HEK293 (cell line): ENCODE results near the gene GNAT1.

ENCODE experiments used
- CTCF ChIA-PET: fragments of 350-600 bp; formaldehyde crosslinking; extraction: SDS; loops from one replicate; lab custom pipeline; 2021; ENCODE audit warnings: antibody characterized with exemption; lab: Yijun Ruan, JAX
- POLR2A ChIA-PET: fragments of 300-600 bp; formaldehyde crosslinking; extraction: SDS; loops from one replicate; lab custom pipeline; 2020; ENCODE audit warnings: antibody characterized with exemption, inconsistent platforms; lab: Yijun Ruan, JAX
- H3K27ac ChIP-seq: fragments of 200-500 bp; sonication (Bioruptor generic); 2 replicates; pipeline ENCODE4 v1.5.1; 2014; ENCODE audit warnings: low read depth, low read length, control low read depth, inconsistent platforms; ENCODE audit errors: extremely low read depth
- H3K36me3 ChIP-seq, 2 experiments: fragments of 200-500 bp in 1 of 2; sonication (Bioruptor generic) in 1 of 2; 1 replicate in 1 of 2; 2 replicates in 1 of 2; pipeline ENCODE4 v1.5.1; 2014 to 2017; ENCODE audit warnings: inconsistent platforms in 2 of 2, low read length in 2 of 2; ENCODE audit not compliant: control insufficient read depth in 2 of 2, insufficient read depth in 1 of 2
- H3K4me1 ChIP-seq: fragments of 200-500 bp; sonication (Bioruptor generic); 2 replicates; pipeline ENCODE4 v1.5.1; 2014; ENCODE audit warnings: mild to moderate bottlenecking, low read length, inconsistent platforms; ENCODE audit not compliant: control insufficient read depth, insufficient read depth
- H3K4me3 ChIP-seq: 2 replicates; pipeline ENCODE4 v1.5.1; 2011; ENCODE audit warnings: low read depth, mild to moderate bottlenecking, control low read depth, low read length, moderate library complexity
- H3K9me3 ChIP-seq: fragments of 200-500 bp; sonication (Bioruptor generic); 2 replicates; pipeline ENCODE4 v1.5.1; 2014; ENCODE audit warnings: low read depth, low read length, inconsistent platforms; ENCODE audit not compliant: control insufficient read depth, insufficient read depth
- KLF1 ChIP-seq: fragments of 450-650 bp; formaldehyde crosslinking; IDR thresholded peaks from 2 replicates; pipeline ENCODE4 v1.5.1; 2016; ENCODE audit warnings: missing biosample characterization, missing genetic modification characterization
- ZNF112 ChIP-seq: fragments of 450-650 bp; formaldehyde crosslinking; IDR thresholded peaks from 2 replicates; pipeline ENCODE4 v1.5.0; 2017; ENCODE audit warnings: missing biosample characterization, missing genetic modification characterization
- ZNF18 ChIP-seq: fragments of 450-650 bp; formaldehyde crosslinking; IDR thresholded peaks from 2 replicates; pipeline ENCODE4 v1.5.1; 2016; ENCODE audit warnings: missing biosample characterization, missing genetic modification characterization
- ZNF404 ChIP-seq: fragments of 450-650 bp; formaldehyde crosslinking; IDR thresholded peaks from 2 replicates; pipeline ENCODE4 v1.5.1; 2017; ENCODE audit warnings: missing biosample characterization, missing genetic modification characterization
- ZNF623 ChIP-seq: fragments of 450-650 bp; formaldehyde crosslinking; IDR thresholded peaks from 2 replicates; pipeline ENCODE4 v1.5.1; 2016; ENCODE audit warnings: missing biosample characterization, missing genetic modification characterization
- TF ChIP-seq, protein P1 (sequence below): fragments of 450-650 bp; formaldehyde crosslinking; IDR thresholded peaks from 2 replicates; pipeline ENCODE4 v1.5.0; 2017; ENCODE audit warnings: missing biosample characterization, missing genetic modification characterization, borderline replicate concordance
- TF ChIP-seq, protein P2 (sequence below): fragments of 450-650 bp; formaldehyde crosslinking; IDR thresholded peaks from 2 replicates; pipeline ENCODE4 v1.5.1; 2016; ENCODE audit warnings: missing biosample characterization, missing genetic modification characterization
- TF ChIP-seq, protein P3 (sequence below): IDR thresholded peaks from 2 replicates; pipeline ENCODE4 v1.6.1; 2011; ENCODE audit warnings: mild to moderate bottlenecking, low read depth, low read length, borderline replicate concordance
- TF ChIP-seq, protein P4 (sequence below): fragments of 450-650 bp; formaldehyde crosslinking; conservative IDR thresholded peaks from 2 replicates; pipeline ENCODE4 v1.5.1; 2016; ENCODE audit warnings: low read depth, missing biosample characterization, missing genetic modification characterization

The GNAT1 gene

GRCh38 chr3:50160561-50160983 is 30.8 kb upstream of the GNAT1 start (continued):
- TF ChIP-seq, protein P1, sequence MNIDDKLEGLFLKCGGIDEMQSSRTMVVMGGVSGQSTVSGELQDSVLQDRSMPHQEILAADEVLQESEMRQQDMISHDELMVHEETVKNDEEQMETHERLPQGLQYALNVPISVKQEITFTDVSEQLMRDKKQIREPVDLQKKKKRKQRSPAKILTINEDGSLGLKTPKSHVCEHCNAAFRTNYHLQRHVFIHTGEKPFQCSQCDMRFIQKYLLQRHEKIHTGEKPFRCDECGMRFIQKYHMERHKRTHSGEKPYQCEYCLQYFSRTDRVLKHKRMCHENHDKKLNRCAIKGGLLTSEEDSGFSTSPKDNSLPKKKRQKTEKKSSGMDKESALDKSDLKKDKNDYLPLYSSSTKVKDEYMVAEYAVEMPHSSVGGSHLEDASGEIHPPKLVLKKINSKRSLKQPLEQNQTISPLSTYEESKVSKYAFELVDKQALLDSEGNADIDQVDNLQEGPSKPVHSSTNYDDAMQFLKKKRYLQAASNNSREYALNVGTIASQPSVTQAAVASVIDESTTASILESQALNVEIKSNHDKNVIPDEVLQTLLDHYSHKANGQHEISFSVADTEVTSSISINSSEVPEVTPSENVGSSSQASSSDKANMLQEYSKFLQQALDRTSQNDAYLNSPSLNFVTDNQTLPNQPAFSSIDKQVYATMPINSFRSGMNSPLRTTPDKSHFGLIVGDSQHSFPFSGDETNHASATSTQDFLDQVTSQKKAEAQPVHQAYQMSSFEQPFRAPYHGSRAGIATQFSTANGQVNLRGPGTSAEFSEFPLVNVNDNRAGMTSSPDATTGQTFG, result no peak
- TF ChIP-seq, protein P2, sequence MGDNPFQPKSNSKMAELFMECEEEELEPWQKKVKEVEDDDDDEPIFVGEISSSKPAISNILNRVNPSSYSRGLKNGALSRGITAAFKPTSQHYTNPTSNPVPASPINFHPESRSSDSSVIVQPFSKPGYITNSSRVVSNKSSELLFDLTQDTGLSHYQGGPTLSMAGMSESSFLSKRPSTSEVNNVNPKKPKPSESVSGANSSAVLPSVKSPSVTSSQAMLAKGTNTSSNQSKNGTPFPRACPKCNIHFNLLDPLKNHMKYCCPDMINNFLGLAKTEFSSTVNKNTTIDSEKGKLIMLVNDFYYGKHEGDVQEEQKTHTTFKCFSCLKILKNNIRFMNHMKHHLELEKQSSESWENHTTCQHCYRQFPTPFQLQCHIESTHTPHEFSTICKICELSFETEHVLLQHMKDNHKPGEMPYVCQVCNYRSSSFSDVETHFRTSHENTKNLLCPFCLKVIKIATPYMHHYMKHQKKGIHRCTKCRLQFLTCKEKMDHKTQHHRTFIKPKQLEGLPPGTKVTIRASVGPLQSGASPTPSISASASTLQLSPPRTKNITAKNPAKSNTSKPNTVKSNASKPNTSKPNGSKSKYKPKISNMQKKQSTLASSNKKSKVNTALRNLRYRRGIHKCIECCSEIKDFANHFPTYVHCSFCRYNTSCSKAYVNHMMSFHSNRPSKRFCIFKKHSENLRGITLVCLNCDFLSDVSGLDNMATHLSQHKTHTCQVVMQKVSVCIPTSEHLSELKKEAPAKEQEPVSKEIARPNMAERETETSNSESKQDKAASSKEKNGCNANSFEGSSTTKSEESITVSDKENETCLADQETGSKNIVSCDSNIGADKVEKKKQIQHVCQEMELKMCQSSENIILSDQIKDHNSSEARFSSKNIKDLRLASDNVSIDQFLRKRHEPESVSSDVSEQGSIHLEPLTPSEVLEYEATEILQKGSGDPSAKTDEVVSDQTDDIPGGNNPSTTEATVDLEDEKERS, result no peak
- TF ChIP-seq, protein P3, sequence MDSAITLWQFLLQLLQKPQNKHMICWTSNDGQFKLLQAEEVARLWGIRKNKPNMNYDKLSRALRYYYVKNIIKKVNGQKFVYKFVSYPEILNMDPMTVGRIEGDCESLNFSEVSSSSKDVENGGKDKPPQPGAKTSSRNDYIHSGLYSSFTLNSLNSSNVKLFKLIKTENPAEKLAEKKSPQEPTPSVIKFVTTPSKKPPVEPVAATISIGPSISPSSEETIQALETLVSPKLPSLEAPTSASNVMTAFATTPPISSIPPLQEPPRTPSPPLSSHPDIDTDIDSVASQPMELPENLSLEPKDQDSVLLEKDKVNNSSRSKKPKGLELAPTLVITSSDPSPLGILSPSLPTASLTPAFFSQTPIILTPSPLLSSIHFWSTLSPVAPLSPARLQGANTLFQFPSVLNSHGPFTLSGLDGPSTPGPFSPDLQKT, result no peak
- TF ChIP-seq ZNF112 (tag by site-specific recombination), result no peak
- TF ChIP-seq, all 188 proteins: peak for 0

DNA sequence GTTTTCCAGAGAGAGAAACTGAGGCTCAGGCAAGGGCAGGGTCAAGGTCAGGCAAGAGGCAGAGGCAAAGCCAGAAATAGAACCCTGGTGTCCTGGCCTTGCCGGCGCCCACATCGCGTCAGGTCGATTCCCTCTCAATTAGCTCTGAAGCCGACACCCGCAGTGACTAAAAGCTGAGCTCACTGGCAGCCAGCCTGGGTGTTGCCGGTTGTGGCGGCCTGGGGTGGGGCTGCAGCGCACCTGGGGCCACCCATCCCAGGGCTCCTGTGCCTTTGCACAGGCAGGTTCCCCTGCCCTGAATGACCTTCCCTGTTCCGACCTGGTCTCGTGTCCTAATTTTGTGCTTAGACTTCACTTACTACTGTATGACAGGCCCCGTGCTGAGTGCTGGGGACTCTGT is 30.1 kb upstream of the GNAT1 start:
- no peak for TF ChIP-seq ZNF18 (tag by site-specific recombination)
- TF ChIP-seq, protein P4, sequence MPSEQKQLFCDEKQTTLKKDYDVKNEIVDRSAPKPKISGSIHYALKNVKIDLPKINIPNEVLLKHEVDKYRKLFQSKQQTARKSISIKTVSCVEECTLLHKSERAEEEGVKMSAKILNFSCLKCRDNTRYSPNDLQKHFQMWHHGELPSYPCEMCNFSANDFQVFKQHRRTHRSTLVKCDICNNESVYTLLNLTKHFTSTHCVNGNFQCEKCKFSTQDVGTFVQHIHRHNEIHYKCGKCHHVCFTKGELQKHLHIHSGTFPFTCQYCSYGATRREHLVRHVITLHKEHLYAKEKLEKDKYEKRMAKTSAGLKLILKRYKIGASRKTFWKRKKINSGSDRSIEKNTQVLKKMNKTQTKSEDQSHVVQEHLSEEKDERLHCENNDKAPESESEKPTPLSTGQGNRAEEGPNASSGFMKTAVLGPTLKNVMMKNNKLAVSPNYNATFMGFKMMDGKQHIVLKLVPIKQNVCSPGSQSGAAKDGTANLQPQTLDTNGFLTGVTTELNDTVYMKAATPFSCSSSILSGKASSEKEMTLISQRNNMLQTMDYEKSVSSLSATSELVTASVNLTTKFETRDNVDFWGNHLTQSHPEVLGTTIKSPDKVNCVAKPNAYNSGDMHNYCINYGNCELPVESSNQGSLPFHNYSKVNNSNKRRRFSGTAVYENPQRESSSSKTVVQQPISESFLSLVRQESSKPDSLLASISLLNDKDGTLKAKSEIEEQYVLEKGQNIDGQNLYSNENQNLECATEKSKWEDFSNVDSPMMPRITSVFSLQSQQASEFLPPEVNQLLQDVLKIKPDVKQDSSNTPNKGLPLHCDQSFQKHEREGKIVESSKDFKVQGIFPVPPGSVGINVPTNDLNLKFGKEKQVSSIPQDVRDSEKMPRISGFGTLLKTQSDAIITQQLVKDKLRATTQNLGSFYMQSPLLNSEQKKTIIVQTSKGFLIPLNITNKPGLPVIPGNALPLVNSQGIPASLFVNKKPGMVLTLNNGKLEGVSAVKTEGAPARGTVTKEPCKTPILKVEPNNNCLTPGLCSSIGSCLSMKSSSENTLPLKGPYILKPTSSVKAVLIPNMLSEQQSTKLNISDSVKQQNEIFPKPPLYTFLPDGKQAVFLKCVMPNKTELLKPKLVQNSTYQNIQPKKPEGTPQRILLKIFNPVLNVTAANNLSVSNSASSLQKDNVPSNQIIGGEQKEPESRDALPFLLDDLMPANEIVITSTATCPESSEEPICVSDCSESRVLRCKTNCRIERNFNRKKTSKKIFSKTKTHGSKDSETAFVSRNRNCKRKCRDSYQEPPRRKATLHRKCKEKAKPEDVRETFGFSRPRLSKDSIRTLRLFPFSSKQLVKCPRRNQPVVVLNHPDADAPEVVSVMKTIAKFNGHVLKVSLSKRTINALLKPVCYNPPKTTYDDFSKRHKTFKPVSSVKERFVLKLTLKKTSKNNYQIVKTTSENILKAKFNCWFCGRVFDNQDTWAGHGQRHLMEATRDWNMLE (tag by site-specific recombination), result no peak
- TF ChIP-seq ZNF404, result no peak
- peak; percentile 54 for TF ChIP-seq ZNF623
- peak; percentile 97 for TF ChIP-seq KLF1 (tag by site-specific recombination)
- H3K4me3 ChIP-seq, result no peak overlapping the region
- ChIA-PET POLR2A (no interaction called here), CTCF (interaction anchor here (0.6 kb wide), 1 partner anchor 40 kb away, joined by 3 read pairs; no protein-coding TSS in a partner anchor)
- H3K36me3 ChIP-seq, result peaks cover 0 to 58% of the 10 kb centered on the region in 2 experiments; a peak in 1 of 3 replicates
- no peaks in the 10 kb centered on the region for H3K9me3 ChIP-seq
- peaks cover 4% of the 10 kb centered on the region; the same call in 1 of the 2 replicates for H3K4me1 ChIP-seq
- no peak overlapping the region for H3K27ac ChIP-seq
